Measurements from ENCODE around the gene AQP2.

- TF ChIP-seq RNF2 (conservative IDR thresholded peaks at IDR 0.05; ENCODE audit: low read depth), result no peak
- TF ChIP-seq TCF7 (IDR thresholded peaks at IDR 0.05; ENCODE audit: low read depth), result no peak
- TF ChIP-seq ZNF329 (CRISPR knock-in tag; IDR thresholded peaks at IDR 0.05; ENCODE audit: low read depth), result no peak
- TF ChIP-seq IRF2 (CRISPR knock-in tag; IDR thresholded peaks at IDR 0.05), result no peak
- TF ChIP-seq JUNB (CRISPR knock-in tag; IDR thresholded peaks at IDR 0.05; ENCODE audit: borderline replicate concordance), result no peak
Measured at GRCh38 chr12:49910331-49911212, 40.0 kb upstream of the AQP2 start.

Data from HepG2 (cell line).